ENCODE data around the gene MYBPC2. TPM values are rescaled to one million over a fixed set of nuclear protein-coding genes. Genes with fewer than 3 reads are reported as not detected.
"Not testable (repeated sequence)": the region's sequence is repeated elsewhere in the genome, so short reads cannot be mapped to it uniquely, and the experiment has no call there.

Gene MYBPC2
- total RNA-seq, 1 experiment from 2014 or later = 0.03 TPM

GRCh38 chr19:50435627-50436026, 2.9 kb downstream of the MYBPC2 start:
- H3K36me3 ChIP-seq = no peaks in the 10 kb centered on the region
- H3K4me3 ChIP-seq = no peak overlapping the region
- H3K27me3 ChIP-seq = peaks cover 30% of the 10 kb centered on the region
- no peaks in the 10 kb centered on the region for H3K9me3 ChIP-seq
- DNase-seq = no peak

- Histone ChIP-seq H3K36me3 (no peaks in the 10 kb centered on the region), H3K4me3 (no peak overlapping the region), H3K9me3 (no peaks in the 10 kb centered on the region), H3K27me3 (peaks cover 19% of the 10 kb centered on the region)
- DNase-seq = no peak
Observed at GRCh38 chr19:50437862-50438449, 5.3 kb downstream of the MYBPC2 start.

- not testable (repeated sequence) for H3K9me3 ChIP-seq, H3K36me3 ChIP-seq, DNase-seq, H3K4me3 ChIP-seq
- H3K27me3 ChIP-seq = peaks cover 10% of the 10 kb centered on the region
Observed at GRCh38 chr19:50439130-50439529, 6.4 kb downstream of the MYBPC2 start.

- Histone ChIP-seq H3K36me3 (no peaks in the 10 kb centered on the region), H3K4me3 (no peak overlapping the region), H3K27me3 (peaks cover 2% of the 10 kb centered on the region; the same call in 1 of the 2 replicates), H3K9me3 (no peaks in the 10 kb centered on the region)
- no peak for DNase-seq
Observed at GRCh38 chr19:50444059-50444458, 11.4 kb downstream of the MYBPC2 start.

- H3K4me3 ChIP-seq = no peak overlapping the region
- no peak for DNase-seq
- no peaks in the 10 kb centered on the region for H3K36me3 ChIP-seq
Observed at GRCh38 chr19:50447053-50447452, 14.4 kb downstream of the MYBPC2 start.

GRCh38 chr19:50447750-50448149, 15.1 kb downstream of the MYBPC2 start:
- Histone ChIP-seq H3K4me3 (no peak overlapping the region), H3K36me3 (no peaks in the 10 kb centered on the region), H3K9me3 (no peaks in the 10 kb centered on the region), H3K27me3 (peaks cover 4% of the 10 kb centered on the region; the same call in 1 of the 2 replicates)
- no peak for DNase-seq

More at GRCh38 chr19:50447053-50447452, 14.4 kb downstream of the MYBPC2 start:
- Histone ChIP-seq H3K27me3 (peaks cover 6% of the 10 kb centered on the region), H3K9me3 (no peaks in the 10 kb centered on the region)

GRCh38 chr19:50449236-50449899, 16.7 kb downstream of the MYBPC2 start:
- peaks cover 4% of the 10 kb centered on the region; the same call in 1 of the 2 replicates for H3K27me3 ChIP-seq

GRCh38 chr19:50450369-50451222, 17.9 kb downstream of the MYBPC2 start:
- peaks cover 4% of the 10 kb centered on the region; the same call in 1 of the 2 replicates for H3K27me3 ChIP-seq

More at GRCh38 chr19:50449236-50449899, 16.7 kb downstream of the MYBPC2 start:
- peak; percentile 45 for DNase-seq
- Histone ChIP-seq H3K36me3 (no peaks in the 10 kb centered on the region), H3K9me3 (no peaks in the 10 kb centered on the region), H3K4me3 (no peak overlapping the region)

GRCh38 chr19:50451223-50451534, 18.5 kb downstream of the MYBPC2 start:
- peaks cover 7% of the 10 kb centered on the region for H3K27me3 ChIP-seq
- H3K36me3 ChIP-seq = no peaks in the 10 kb centered on the region
- no peak for DNase-seq

More at GRCh38 chr19:50450369-50451222, 17.9 kb downstream of the MYBPC2 start:
- Histone ChIP-seq H3K4me3 (no peak overlapping the region), H3K9me3 (no peaks in the 10 kb centered on the region), H3K36me3 (no peaks in the 10 kb centered on the region)
- DNase-seq = no peak

GRCh38 chr19:50453243-50453642, 20.6 kb downstream of the MYBPC2 start:
- H3K9me3 ChIP-seq = no peaks in the 10 kb centered on the region
- no peaks in the 10 kb centered on the region for H3K36me3 ChIP-seq
- DNase-seq = no peak
- H3K27me3 ChIP-seq = peaks cover 11% of the 10 kb centered on the region
- H3K4me3 ChIP-seq = no peak overlapping the region

More at GRCh38 chr19:50451223-50451534, 18.5 kb downstream of the MYBPC2 start:
- H3K9me3 ChIP-seq = no peaks in the 10 kb centered on the region
- H3K4me3 ChIP-seq = no peak overlapping the region

- Histone ChIP-seq H3K4me3 (no peak overlapping the region), H3K27me3 (peaks cover 9% of the 10 kb centered on the region), H3K36me3 (no peaks in the 10 kb centered on the region), H3K9me3 (no peaks in the 10 kb centered on the region)
- no peak for DNase-seq
Observed at GRCh38 chr19:50455992-50456391, 23.3 kb downstream of the MYBPC2 start.

- Histone ChIP-seq H3K4me3 (no peak overlapping the region), H3K9me3 (no peaks in the 10 kb centered on the region), H3K36me3 (no peaks in the 10 kb centered on the region), H3K27me3 (peaks cover 9% of the 10 kb centered on the region)
- no peak for DNase-seq
Observed at GRCh38 chr19:50457300-50457699, 24.6 kb downstream of the MYBPC2 start.

- no peaks in the 10 kb centered on the region for H3K9me3 ChIP-seq
- DNase-seq = no peak
- H3K27me3 ChIP-seq = peaks cover 9% of the 10 kb centered on the region
- H3K4me3 ChIP-seq = no peak overlapping the region
- H3K36me3 ChIP-seq = no peaks in the 10 kb centered on the region
Observed at GRCh38 chr19:50458396-50459066, 25.8 kb downstream of the MYBPC2 start.

GRCh38 chr19:50459067-50459456, 26.4 kb downstream of the MYBPC2 start:
- H3K36me3 ChIP-seq = no peaks in the 10 kb centered on the region
- no peaks in the 10 kb centered on the region for H3K9me3 ChIP-seq
- no peak overlapping the region for H3K4me3 ChIP-seq
- H3K27me3 ChIP-seq = peaks cover 9% of the 10 kb centered on the region
- DNase-seq = no peak

GRCh38 chr19:50459638-50460037, 26.9 kb downstream of the MYBPC2 start:
- DNase-seq = no peak
- no peaks in the 10 kb centered on the region for H3K9me3 ChIP-seq
- no peak overlapping the region for H3K4me3 ChIP-seq
- H3K27me3 ChIP-seq = peaks cover 9% of the 10 kb centered on the region
- no peaks in the 10 kb centered on the region for H3K36me3 ChIP-seq

GRCh38 chr19:50460161-50460765, 27.6 kb downstream of the MYBPC2 start:
- no peaks in the 10 kb centered on the region for H3K9me3 ChIP-seq
- peaks cover 9% of the 10 kb centered on the region for H3K27me3 ChIP-seq
- H3K4me3 ChIP-seq = no peak overlapping the region
- peak; percentile 34 for DNase-seq
- no peaks in the 10 kb centered on the region for H3K36me3 ChIP-seq

Data from MG63 (cell line).